ENCODE data around the gene ZNF544. TPM values are rescaled to one million over a fixed set of nuclear protein-coding genes. Genes with fewer than 3 reads are reported as not detected.

The ZNF544 gene
- total RNA-seq, 4 donors from 2014 or later, result 34.2 to 55.1 (median 43.3) TPM

GRCh38 chr19:58279925-58280316 lies 51.2 kb downstream of the ZNF544 start:
- TF ChIP-seq CTCF (IDR thresholded peaks at IDR 0.05) (no peak), POLR2A (IDR thresholded peaks at IDR 0.05) (no peak)
- no peak for DNase-seq (ENCODE audit: low spot score in 2 of 2)
- intact Hi-C loops (cut with DNase I; ENCODE audit: low total_unique reads), result no loop called here
- WGBS, 2 donors, result 43 to 48% methylated on average over 4 of the region's 4 CpGs
- H3K4me3 ChIP-seq (ENCODE audit: low read depth, poor library complexity, severe bottlenecking), result no peak overlapping the region

GRCh38 chr19:58284199-58284598 lies 55.5 kb downstream of the ZNF544 start:
- intact Hi-C loops (cut with DNase I; ENCODE audit: low total_unique reads), result no loop called here
- no peak overlapping the region for H3K4me3 ChIP-seq (ENCODE audit: low read depth, poor library complexity, severe bottlenecking)
- no peak for DNase-seq (ENCODE audit: low spot score in 2 of 2)
- 90 to 92% methylated on average over 7 of the region's 7 CpGs for WGBS, 2 donors
- TF ChIP-seq CTCF (IDR thresholded peaks at IDR 0.05), result no peak
- no peak for TF ChIP-seq POLR2A (IDR thresholded peaks at IDR 0.05)

- DNase-seq (ENCODE audit: low spot score in 2 of 2), result no peak
- H3K4me3 ChIP-seq (ENCODE audit: low read depth, poor library complexity, severe bottlenecking), result no peak overlapping the region
- WGBS, 2 donors, result 95% methylated on average over 7 of the region's 7 CpGs
- intact Hi-C loops (cut with DNase I; ENCODE audit: low total_unique reads), result no loop called here
- TF ChIP-seq CTCF (IDR thresholded peaks at IDR 0.05), result no peak
- TF ChIP-seq POLR2A (IDR thresholded peaks at IDR 0.05), result no peak
Measured at GRCh38 chr19:58291943-58292342, 63.2 kb downstream of the ZNF544 start.

GRCh38 chr19:58294743-58295374 lies 66.1 kb downstream of the ZNF544 start:
- intact Hi-C loops (cut with DNase I; ENCODE audit: low total_unique reads), result no loop called here
- WGBS, 2 donors, result 96 to 97% methylated on average over 22 of the region's 22 CpGs
- TF ChIP-seq POLR2A (IDR thresholded peaks at IDR 0.05), result no peak
- no peak for TF ChIP-seq CTCF (IDR thresholded peaks at IDR 0.05)
- H3K4me3 ChIP-seq (ENCODE audit: low read depth, poor library complexity, severe bottlenecking), result no peak overlapping the region
- no peak for DNase-seq (ENCODE audit: low spot score in 2 of 2)

GRCh38 chr19:58296104-58296503 lies 67.4 kb downstream of the ZNF544 start:
- intact Hi-C loops (cut with DNase I; ENCODE audit: low total_unique reads), result no loop called here
- H3K4me3 ChIP-seq (ENCODE audit: low read depth, poor library complexity, severe bottlenecking), result no peak overlapping the region
- no peak for TF ChIP-seq CTCF (IDR thresholded peaks at IDR 0.05)
- TF ChIP-seq POLR2A (IDR thresholded peaks at IDR 0.05), result no peak
- DNase-seq (ENCODE audit: low spot score in 2 of 2), result no peak
- WGBS, 2 donors, result 74 to 79% methylated on average over 7 of the region's 7 CpGs

- DNase-seq (ENCODE audit: low spot score in 2 of 2), result no peak
- H3K4me3 ChIP-seq (ENCODE audit: low read depth, poor library complexity, severe bottlenecking), result no peak overlapping the region
- WGBS, 2 donors, result 94 to 96% methylated on average over 7 of the region's 7 CpGs
- intact Hi-C loops (cut with DNase I; ENCODE audit: low total_unique reads), result no loop called here
- TF ChIP-seq CTCF (IDR thresholded peaks at IDR 0.05) (no peak), POLR2A (IDR thresholded peaks at IDR 0.05) (no peak)
Measured at GRCh38 chr19:58300620-58301019, 71.9 kb downstream of the ZNF544 start.
